Measurements from ENCODE around the gene PDE11A.

The PDE11A gene

GRCh38 chr2:177587371-177587770 is 485.2 kb downstream of the PDE11A start:
- DNase-seq, result no peak

DNA sequence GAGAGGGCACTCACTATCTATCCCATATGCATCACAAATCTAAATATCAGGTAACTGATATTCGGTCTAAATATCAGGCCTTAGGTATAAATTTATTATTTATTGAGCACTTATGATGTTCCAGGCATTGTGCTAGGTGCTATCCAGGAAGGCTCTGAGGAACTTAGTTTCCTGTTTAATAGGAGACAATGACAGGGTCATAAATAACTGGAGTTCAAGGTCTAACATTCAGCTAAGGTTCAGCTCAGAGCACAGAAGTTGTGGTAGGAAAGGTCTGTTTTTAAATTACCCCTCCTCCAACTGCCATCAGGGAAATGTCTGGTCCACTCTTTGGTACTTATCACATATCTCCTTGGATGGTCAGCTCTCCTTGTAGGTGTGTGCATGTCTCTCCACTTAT is 486.4 kb downstream of the PDE11A start:
- DNase-seq, result no peak

DNA sequence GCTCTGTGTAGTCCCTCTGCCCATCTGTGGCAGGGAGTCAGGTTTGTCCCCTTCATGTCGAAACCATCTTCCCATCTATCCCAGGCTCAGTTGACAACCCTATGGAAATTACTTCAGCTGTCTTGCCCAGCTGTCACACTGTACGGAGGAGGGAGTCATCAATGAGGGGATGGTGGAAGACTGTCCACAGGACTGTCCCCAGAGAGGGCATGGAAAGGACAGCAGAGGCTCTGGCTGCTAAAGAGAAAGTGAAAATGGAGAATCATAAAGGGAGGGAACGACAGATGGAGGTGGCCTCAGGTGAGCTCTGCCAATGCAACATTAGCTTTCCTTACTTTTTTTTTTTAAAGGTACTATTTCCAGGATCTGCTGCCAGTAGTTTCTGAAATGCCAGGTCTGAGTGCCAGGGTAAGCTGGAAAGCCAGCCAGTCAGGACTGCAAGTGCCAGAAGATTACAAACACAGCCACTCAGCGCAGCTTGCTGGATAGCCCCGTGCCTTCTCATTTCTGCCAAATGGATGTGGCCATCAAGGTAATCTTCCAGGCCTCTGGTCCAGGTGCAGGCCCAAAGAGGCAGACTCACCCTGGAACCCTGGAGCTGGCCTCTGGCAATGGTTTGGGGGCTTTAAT is 487.2 kb downstream of the PDE11A start:
- DNase-seq, result no peak

GRCh38 chr2:177584030-177584692 is 488.4 kb downstream of the PDE11A start:
- no peak for DNase-seq

GRCh38 chr2:177582000-177582399 is 490.6 kb downstream of the PDE11A start:
- DNase-seq, result no peak

- no peak for DNase-seq
Measured at GRCh38 chr2:177579486-177580036, 493.0 kb downstream of the PDE11A start.

GRCh38 chr2:177578454-177578853 is 494.1 kb downstream of the PDE11A start:
- no peak for DNase-seq

DNA sequence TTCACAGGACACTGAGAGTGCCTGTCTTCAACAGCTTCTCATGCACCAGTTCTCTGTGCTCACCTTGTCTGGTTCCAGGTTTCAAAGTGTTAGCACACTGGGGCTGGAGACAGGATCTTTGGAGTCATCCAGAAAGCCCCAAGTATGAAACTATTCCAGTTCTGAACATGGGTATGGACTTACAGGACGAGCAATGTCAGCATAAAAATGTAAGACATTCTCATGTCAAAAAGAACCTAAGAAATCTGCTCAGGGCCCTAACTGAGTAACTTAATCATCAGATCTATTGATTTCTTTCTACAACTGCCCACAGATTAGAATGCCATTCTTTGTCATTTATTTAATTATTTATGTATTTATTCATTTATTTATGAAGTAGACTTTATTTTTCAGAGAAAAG is 495.5 kb downstream of the PDE11A start:
- DNase-seq, result no peak

- no peak for DNase-seq
Measured at GRCh38 chr2:177575358-177575757, 497.2 kb downstream of the PDE11A start.

- DNase-seq, result no peak
Measured at GRCh38 chr2:177574356-177574755, 498.2 kb downstream of the PDE11A start.

All from hematopoietic multipotent progenitor cell treated with erythropoietin and hydrocortisone succinate and interleukin-3 and kit ligand, for 6 days (in vitro differentiated cells).